HG03060 (cell line): ENCODE results near the gene GCNA.

Experiments used
- ATAC-seq: cut with Tn5 transposase; IDR thresholded peaks from one replicate; pipeline ENCODE4 v1.9.1; 2021; ENCODE audit warnings: low read depth, moderate number of reproducible peaks; ENCODE audit not compliant: unreplicated experiment

The GCNA gene

DNA sequence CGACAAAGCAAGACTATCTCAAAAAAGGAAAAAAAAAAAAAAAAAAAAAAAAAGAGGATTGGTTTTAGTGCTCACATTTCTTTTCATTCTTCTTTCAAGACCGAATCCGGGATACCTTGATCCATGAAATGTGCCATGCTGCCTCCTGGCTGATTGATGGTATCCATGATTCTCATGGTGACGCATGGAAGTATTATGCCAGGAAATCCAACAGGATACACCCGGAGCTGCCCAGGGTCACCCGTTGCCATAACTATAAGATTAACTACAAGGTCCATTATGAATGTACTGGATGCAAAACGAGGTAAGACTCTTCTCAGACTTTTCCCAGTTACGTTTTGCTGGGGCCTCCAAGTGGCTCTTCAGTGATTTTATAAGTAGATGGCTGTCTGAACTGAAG is 34.0 kb downstream of the GCNA start:
- no peak for ATAC-seq

DNA sequence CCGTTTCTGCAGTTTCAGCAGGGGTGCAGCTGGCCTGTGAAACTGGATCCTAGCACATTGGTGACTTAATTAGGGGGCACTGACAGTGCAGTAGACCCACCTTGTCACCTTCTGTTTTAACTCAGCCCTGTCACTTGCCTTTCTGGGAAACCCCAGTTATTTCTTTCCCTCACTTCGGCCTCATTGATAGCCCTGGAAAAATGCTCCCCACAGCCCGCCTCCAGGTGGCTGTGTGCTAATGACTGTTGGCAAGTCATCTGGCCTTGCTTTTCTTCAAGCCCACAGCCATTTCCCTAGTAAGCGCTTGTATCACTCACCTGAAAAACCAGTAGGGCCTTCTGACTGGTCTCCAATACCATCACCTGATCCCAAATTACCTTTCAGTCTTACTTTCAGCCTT is 36.8 kb downstream of the GCNA start:
- no peak for ATAC-seq

DNA sequence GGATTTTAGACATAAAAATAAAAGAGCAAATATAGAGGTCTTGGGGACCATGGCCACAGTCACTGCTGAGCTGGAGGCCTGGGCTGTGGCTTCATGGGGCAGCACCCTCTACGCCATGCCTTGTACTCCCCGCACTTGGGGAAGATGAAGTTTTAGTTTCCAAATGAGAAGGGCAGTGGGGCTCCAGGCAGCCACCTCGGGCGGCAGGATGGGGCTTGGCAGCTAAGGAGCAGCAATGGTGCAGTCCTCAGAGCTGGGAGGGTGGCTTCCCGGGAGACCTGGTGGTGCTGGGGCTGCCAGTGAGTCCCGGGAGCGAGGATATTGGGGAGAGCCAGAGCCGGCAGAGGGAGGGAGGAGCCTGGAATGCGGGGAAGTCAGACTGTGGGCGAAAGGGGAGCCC is 37.7 kb downstream of the GCNA start:
- ATAC-seq: no peak

DNA sequence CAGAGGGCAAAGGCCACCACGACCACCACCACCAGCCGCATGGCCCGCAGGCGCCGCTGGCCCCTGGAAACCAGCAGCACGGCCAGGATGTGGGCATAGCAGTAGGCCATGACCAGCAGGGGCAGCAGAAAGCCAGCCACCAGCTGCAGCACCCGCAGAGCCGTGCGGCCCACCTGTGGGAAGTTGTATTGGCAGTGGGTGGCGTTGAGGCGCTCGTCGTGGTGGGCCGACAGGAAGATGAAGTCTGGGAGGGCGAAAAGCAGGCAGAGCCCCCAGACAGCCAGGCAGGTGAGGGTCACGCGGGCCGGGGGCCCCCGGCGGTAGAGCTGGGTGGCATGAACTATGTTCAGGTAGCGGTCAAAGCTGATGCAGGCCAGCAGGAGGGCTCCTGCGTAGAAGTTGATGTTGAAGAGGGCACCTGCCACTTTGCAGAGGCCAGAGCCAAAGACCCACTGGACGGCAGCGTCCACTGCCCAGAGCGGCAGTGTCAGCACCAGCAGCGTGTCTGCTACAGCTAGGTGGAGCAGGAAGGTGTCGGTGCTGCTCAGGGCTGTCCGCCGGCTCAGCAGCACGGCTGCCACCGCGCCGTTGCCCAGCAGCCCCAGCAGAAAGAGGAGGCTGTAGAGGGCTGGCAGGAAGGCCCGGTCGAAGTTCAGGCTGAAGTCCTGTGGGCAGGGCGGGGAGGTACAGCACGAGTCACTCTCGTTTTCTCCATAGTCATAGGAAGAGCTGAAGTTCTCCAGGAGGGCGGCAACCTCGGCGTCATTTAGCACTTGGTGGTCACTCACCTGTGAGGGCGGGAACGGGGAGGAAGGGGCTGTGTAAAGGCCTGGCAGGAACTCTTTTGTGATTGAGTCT is 38.7 kb downstream of the GCNA start:
- no peak for ATAC-seq

DNA sequence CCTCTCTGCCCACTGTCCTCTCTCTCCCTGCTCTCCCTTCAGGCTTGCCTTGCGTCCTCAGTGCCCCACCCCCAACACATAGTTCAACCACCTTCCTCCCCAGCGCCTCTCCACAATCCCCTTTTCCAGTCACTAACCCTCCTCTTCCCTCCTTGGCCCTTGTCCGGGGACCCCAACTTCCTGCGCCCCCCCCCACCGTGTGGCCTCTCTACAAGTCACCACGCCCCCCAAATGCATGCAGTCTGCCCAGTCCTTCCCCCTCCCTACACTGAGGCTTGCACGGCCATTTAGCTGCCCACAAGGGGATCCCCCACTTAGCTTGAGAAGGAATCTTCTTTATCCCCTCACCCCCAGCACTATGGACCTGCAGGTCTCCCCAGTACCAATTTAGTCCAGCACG is 39.5 kb downstream of the GCNA start:
- ATAC-seq: no peak

DNA sequence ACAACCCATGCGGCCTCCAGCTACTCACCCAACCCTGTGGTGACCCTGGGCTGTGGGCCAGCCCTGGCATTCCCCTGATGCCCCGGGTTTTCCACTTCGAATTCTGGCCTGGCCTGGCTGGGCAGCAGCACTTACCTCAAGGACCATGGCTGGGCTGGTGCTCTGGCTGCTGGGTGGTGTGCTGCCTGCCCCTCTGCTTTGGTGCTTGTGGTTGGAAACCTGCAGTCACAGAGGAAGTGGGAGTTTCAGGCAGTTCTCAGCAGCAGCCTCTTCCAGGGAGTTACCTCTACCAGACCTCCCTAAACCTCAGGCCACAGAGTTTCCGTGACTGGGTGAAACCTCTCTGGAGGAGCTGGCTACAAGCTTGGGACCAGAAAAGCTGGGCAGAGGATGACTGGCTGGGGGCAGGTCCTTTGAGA is 40.1 kb downstream of the GCNA start, which contains the start of gene CXCR3:
TSS of gene CXCR3 (minus strand) at position 209 of the 419 bp plus-strand sequence. CDS start at position 147, 62 bp downstream.
- peak; percentile 56 for ATAC-seq

DNA sequence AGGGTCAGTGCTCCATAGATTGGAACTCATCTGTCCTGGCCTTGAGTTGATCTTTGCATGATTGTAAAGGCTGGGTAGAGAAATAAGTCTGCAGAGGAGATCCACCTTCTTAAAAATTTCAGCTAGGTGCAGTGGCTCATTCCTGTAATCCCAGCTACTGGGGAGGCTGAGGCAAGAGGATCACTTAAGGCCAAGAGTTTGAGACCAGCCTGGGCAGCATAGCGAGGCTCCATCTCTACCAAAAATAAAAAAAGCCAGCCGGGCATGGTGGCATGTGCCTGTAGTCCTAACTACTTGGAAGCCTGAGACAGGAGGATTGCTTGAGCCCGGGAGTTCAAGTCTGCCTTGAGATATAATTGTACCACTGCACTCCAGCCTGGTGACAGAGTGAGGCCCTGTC is 40.5 kb downstream of the GCNA start:
- no peak for ATAC-seq

DNA sequence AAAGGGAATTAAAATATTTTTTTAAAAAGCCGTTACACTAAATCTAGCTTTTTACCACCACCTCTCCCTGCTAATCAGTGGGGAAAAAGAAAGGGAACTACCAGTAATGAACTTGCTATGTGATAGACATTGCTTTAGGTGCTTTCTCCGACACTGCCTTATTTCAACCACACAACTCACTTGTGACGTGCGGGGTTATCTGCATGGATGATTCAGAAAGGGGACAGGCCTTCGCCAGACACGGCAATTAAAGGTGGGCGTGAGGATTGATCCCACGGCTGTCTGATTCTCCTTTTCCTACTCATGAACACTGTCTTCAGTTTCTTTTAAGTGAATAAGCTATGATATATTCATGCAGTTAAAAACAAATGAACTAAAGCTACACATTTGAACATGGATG is 41.0 kb downstream of the GCNA start:
- ATAC-seq: no peak

DNA sequence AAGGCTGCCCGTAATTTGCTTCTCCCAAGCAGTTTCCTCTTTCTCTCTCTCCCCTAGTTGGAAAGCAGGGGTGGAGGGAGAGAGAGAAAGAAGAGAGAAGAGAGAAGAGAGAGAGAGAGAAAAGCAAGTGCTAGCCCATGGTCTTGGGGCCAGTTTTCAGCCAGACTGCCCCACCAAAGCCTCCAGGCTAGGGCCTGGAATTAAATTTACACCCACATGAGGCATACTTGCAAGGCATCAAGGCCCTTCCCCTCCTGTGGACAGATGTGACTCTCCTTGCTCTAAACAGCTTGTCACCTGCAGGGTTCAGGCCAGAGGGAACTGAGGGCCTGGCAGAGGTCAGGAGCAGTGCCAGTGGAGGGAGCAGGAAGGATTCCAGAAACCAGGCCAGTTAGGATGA is 41.7 kb downstream of the GCNA start:
- no peak for ATAC-seq

DNA sequence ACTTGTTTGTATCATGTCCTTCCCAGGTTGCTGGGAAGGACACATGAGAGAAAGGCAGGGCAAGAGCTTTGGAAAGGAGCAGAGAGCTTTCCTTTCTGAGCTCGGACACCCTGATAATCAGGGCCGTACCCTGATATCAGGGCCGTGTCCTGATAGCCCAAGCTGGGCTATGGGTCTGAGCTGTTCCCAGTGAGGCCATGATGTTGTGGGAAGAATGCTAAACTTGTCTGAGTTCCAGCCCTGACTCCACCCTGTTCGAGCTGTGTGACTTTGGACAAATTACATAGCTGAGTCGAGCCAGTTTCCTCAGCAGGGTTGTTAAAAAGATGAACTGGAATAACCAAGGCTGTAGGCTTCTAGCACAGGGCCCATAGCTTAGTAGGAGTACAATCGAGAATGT is 43.4 kb downstream of the GCNA start:
- no peak for ATAC-seq

DNA sequence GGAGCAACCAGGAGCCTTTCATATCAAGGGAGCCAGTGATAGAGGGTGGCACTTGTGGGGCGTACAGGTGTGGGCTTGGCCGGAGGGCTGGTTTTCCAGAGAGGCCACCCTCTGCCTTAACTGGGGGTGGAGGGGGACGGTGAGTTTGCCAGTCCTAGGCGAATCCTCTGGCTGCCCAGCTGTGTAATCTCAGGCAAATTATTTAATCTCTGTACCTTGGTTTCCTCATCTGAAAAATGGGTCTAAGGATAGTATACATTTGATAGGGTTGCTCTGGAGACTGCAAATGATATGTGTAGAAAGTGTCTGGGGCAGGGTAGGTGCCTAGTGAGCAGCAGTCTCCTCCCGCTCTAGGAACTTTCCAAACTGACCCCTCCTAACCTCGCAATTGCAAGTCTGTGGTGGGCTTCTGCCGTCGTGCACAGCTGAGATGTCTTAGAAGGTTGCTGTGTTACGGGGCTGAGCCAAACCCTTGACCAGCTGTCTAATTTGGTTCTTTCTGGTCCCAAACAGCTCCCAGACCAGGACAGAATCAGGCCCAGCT is 43.9 kb downstream of the GCNA start:
- no peak for ATAC-seq

DNA sequence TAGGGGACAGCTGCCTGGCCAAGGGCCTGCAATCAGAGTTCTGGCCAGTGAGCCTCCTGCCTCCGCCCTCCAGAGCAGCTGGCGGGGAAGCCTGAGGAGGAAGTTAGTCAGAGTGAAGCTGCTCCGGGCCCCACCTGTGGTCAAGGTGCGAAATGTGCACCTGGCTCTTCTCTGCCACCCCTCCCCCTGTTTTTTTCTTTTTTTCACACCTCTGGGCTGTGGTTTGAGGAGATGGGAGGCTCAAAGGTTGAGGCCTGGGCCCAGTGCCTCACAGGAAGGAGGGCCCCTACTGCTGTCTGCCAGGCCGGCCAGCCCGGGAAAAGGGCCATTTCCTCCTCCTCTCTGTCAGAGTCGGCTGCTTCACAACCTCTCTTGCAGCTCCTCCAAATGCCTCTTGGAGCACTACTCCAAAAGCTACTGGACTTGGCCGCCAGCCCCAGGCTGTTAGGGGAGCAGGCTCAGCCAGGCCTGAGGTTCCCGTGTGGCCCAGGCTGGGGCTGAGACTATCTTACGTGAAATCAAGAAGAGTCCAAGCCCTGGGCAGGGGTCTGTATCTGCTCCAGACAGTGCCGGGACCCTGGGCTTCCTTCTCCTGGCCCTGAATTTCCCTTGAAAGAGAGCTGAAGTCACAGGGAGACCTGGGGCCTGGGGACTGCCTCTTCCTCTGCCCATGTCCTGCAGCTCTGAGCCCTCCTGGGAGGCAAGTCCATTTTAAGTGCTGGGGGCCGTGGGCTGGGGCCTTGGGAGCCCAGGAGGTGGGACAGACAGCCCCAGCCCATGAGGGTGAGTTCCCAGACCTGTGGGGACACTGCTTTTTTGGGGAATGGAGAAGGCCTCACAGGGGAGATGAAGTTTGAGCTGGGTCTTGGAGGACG is 44.6 kb downstream of the GCNA start:
- ATAC-seq: no peak

DNA sequence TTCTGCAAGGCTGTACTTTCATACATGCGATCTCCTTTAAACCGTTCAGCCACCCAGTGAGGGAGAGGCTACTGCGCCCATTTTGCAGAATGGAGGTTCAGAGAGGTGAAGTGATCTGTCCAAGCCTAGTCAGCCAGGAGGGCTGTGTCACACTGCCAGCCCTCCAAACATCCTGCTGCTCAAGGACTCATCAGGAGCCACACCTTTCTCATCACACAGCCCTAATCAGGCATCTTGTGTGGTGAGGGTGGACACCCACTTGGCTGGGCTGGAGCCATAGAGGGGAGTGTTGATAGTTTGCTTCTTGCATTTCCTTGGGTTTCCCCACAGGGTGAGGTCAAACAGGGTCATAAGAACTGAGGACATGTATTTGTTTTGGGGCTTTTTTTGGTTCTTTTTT is 45.5 kb downstream of the GCNA start:
- no peak for ATAC-seq

DNA sequence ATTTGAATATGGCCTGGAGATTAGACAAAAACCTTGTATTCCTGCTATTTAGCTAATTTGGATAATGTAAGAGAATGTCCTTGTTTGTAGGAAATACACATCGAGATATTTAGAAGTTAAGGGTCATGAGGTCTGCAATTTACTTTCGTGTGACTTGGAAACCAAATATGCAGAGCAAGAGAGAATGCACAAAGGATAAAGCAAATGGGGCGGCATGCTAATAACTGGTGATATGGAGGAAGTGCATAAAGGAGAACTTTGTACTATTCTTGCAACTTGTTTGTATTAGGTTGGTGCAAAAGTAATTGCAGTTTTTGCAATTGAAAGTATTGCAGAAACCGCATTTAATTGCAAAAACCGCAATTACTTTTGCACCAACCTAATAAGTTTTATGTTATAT is 47.2 kb downstream of the GCNA start:
- no peak for ATAC-seq

DNA sequence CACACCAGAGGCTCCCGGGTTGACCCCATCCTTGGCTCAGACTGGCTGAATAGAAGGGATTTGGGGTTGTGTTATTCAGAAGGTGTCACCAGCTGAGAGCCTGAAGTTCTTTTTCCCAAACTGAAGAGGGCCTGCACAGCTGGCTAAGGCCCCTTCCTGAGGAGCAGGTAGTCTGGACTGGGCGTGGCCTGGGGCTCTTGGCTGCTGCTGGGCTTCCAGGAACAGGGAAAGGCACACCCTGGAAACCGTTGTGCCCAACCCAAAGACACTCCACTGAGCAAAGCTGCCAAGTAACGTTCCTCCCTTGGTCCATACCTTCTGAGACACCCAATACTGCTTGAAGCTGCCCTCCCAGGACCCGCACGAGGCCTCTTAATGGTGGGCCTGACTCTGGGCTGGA is 48.3 kb downstream of the GCNA start:
- ATAC-seq: no peak

DNA sequence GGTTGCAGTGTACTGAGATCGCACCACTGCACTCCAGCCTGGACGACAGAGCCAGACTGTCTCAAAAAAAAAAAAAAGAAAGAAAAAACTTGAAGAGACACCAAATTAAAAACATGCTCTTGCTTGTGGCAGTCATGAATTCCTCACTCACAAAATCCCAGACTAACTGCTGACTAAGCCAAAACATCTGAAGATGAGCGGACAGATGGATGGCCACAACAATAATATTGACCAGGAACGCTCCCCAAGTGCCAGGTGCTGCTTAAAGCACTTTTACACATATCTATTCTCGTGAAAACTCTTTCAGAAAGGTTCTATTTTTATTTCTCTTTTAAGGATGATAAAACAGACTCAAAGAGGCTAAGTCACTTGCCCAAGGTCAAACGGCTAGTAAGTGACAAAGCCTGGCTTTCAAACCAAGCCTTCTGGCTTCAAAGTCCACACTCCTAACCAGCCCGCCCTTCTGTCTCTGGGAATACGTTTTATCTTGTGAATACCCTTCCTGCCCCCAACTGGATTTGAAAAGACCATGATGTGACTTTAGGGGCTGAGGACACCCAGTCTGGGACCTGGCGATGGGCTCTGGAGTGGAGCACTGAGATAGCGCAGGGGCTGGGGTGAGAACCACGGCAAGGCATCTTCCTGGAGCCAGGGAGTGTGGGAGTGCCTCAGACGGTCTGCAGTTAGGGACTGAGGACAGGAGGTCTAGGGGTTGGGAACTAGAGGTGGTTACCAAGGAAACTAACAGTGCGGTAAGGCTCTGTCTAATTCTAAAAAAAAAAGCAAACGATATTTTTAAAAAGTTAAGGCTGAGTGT is 49.6 kb downstream of the GCNA start:
- ATAC-seq: no peak

DNA sequence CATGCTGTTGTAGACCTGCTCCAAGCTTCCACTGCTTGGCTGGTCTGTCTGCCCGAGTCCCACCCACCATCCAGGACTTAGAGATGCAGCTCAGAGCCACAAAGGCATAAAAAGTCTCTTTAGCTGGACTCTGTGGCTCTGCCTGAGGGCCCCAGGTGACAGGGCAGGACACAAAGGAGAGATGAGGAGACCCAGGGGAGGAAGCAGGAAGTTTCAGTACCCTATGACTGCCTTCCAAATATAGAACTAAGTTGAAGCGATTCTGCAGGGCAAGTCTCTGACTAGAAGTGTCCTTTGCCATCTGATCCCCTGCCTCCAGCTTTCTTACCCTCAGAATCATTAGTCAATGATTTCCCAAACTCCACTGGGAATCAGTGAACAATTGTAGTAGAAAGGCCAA is 51.2 kb downstream of the GCNA start:
- no peak for ATAC-seq

DNA sequence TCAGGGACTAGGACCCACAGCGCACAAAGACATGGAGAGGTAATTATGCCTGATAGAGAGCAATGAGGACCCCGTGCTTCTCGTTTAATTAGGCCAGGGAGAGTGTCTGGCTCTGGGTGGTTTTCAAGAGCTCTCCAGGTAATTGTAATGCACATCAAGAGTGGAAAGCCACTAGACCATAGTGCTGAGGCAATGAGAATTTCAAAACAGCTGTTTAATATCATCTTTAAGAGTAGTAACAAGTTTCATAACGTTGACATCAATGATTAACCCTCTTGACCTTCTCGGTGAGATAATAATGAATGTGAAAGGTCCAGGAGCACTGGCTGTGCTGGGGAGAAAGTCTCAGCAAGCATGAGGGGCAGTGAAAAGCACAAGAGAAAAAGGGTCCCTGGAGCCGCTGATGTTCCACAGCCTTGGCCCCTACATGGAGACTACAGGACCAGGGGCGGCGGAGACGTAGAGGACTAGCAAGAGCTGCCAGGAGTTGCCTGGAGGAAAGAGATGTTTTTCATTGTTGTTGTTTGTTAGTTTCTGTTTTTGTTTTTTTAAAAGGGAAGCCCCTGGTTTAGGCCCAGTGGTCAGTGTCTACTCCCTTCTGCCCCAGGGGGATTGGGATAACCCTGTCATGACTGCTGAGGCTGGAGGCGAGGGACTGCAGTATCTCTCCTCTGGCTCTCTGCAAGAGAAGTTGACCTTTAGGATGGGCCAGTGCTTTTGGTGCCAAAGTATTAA is 54.9 kb downstream of the GCNA start:
- peak; percentile 54 for ATAC-seq

DNA sequence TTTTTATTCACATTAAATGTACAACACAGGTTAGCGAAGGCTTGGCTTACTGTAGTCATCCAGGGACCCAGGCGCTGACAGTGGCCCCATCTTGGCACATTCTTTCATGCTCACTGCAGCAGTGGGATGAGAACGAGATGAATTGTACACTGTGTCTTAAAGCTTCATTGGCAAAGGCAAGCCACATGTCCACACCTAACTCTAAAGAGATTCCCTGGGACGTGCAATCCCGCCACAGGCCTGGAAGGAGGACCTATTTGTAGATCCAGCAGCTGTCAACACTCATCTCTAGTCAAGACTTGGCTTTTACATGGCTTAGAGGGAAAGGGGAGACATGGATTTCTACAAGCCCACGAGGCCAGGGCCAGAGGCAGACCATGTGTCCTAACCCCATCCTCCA is 56.1 kb downstream of the GCNA start:
- no peak for ATAC-seq
